Transverse colon (tissue), 4 donors: ENCODE results near the gene RACGAP1. TPM values are rescaled to one million over a fixed set of nuclear protein-coding genes. Genes with fewer than 3 reads are reported as not detected.
"Not testable (repeated sequence)": the region's sequence is repeated elsewhere in the genome, so short reads cannot be mapped to it uniquely, and the experiment has no call there.

ENCODE experiments used
- DNase-seq: peaks from one replicate; pipeline ENCODE4 v3.0.0-alpha.2; 2019
- H3K27ac ChIP-seq, 4 donors: fragments of 200-600 bp; sonication (generic); 2 replicates each; pipeline ENCODE4 v1.5.1; 2016 to 2018; ENCODE audit warnings: inconsistent platforms in 4 of 4
- H3K27me3 ChIP-seq: fragments of 200-600 bp; sonication (generic); 2 replicates; pipeline ENCODE4 v1.5.1; 2017; ENCODE audit warnings: inconsistent platforms
- H3K36me3 ChIP-seq, 4 donors: fragments of 200-600 bp; sonication (generic); 2 replicates each; pipeline ENCODE4 v1.5.1; 2017 to 2019; ENCODE audit warnings: inconsistent platforms in 4 of 4
- H3K4me1 ChIP-seq, 4 donors: fragments of 200-600 bp; sonication (generic); 2 replicates each; pipeline ENCODE4 v1.5.1; 2017 to 2020; ENCODE audit warnings: inconsistent platforms in 4 of 4
- H3K4me3 ChIP-seq, 4 donors: fragments of 200-600 bp; sonication (generic); 1 replicate in 1 of 4; 2 replicates in 3 of 4; pipeline versions ENCODE4 v1.5.1 to v1.6.1; 2017 to 2019; ENCODE audit warnings: inconsistent platforms in 4 of 4
- H3K9me3 ChIP-seq, 2 donors: fragments of 200-600 bp; sonication (generic); 2 replicates each; pipeline ENCODE4 v1.5.1; 2017 to 2019; ENCODE audit warnings: inconsistent platforms in 2 of 2
- CTCF ChIP-seq, 5 experiments: fragments of 200-600 bp in 3 of 5; fragments of 450-650 bp in 2 of 5; sonication (generic) in 3 of 5; IDR thresholded peaks; 1 replicate in 2 of 5; 2 replicates in 3 of 5; pipeline ENCODE4 v1.5.1; 2016 to 2017; ENCODE audit warnings: antibody characterized with exemption in 5 of 5, inconsistent platforms in 3 of 5, mild to moderate bottlenecking in 2 of 5, moderate library complexity in 1 of 5
- EP300 ChIP-seq: sonication (generic); formaldehyde crosslinking; IDR thresholded peaks from one replicate; pipeline ENCODE4 v1.6.1; 2017; ENCODE audit warnings: antibody characterized with exemption, low read depth
- POLR2A ChIP-seq: fragments of 450-650 bp; IDR thresholded peaks from one replicate; pipeline ENCODE4 v1.6.1; 2016; ENCODE audit warnings: antibody characterized with exemption, mild to moderate bottlenecking, moderate library complexity
- POLR2AphosphoS5 ChIP-seq, 3 donors: sonication (generic); formaldehyde crosslinking; IDR thresholded peaks; one replicate each; pipeline ENCODE4 v1.6.1; 2016; ENCODE audit warnings: antibody characterized with exemption in 3 of 3
- WGBS, 2 donors: methylation state at CpG; one replicate each; pipeline ENCODE4 v1.1.5; 2018; ENCODE audit warnings: low coverage in 1 of 2; 5-methylcytosine and 5-hydroxymethylcytosine counted together
- in situ Hi-C, 4 donors: fragments of 200-750 bp; cut with MboI; loops; one replicate each; pipeline versions ENCODE4 v1.15.0 to v1.15.1; 2017; ENCODE audit warnings: low sequenced_read_pairs in 3 of 4, low pct_ligation_motif_present in 1 of 4, low pct_unique_long_range_greater_than_20kb in 1 of 4
- intact Hi-C: fragments of 100-400 bp; cut with DNase I; formaldehyde crosslinking; loops from one replicate; pipeline ENCODE4 v1.15.1; 2023; ENCODE audit warnings: low total_unique reads
- total RNA-seq, 4 donors: library from RNA; depleted of rRNA; stranded (reverse); fragments of >200 nt; gene quantifications; one replicate each; pipeline ENCODE4 v1.1.0, GENCODE V29; 2016

Gene RACGAP1
- total RNA-seq, 4 donors from 2014 or later: 5.0 to 13.4 (median 9.3) TPM

GRCh38 chr12:50003595-50003994, 21.7 kb downstream of the RACGAP1 start:
- WGBS, 2 donors: 56 to 77% methylated on average over 2 of the region's 2 CpGs
- Histone ChIP-seq H3K27me3 (no peaks in the 10 kb centered on the region), H3K36me3 (peaks cover 0 to 22% (median under 1%) of the 10 kb centered on the region in 4 donors), H3K4me3 (no peak overlapping the region), H3K27ac (peak overlapping the region in 2 of 4 donors; percentile 61 to 73), H3K4me1 (peaks cover 3 to 21% (median 11%) of the 10 kb centered on the region in 4 donors), H3K9me3 (no peaks in the 10 kb centered on the region)
- no peak for TF ChIP-seq POLR2A
- TF ChIP-seq CTCF (IDR thresholded peaks at IDR 0.05): no peak
- no peak for TF ChIP-seq POLR2AphosphoS5 (IDR thresholded peaks at IDR 0.05)
- intact Hi-C loops (no loop called here), in situ Hi-C loops (no loop called here)
- DNase-seq: no peak

- TF ChIP-seq EP300: no peak
- TF ChIP-seq POLR2AphosphoS5 (IDR thresholded peaks at IDR 0.05): no peak
- no peak for TF ChIP-seq POLR2A
- no peak for TF ChIP-seq CTCF (IDR thresholded peaks at IDR 0.05)
- in situ Hi-C loops: no loop called here
- intact Hi-C loops: no loop called here
- no peaks in the 10 kb centered on the region for H3K4me1 ChIP-seq
- no peaks in the 10 kb centered on the region for H3K27me3 ChIP-seq
- no peak overlapping the region for H3K4me3 ChIP-seq
- H3K27ac ChIP-seq: no peak overlapping the region
- H3K9me3 ChIP-seq: no peaks in the 10 kb centered on the region
- WGBS, 2 donors: 80 to 95% methylated on average over 1 to 2 of the region's 2 CpGs
- peaks cover 0 to 39% (median 9%) of the 10 kb centered on the region in 4 donors for H3K36me3 ChIP-seq
- DNase-seq: no peak
Observed at GRCh38 chr12:49998453-49998852, 26.8 kb downstream of the RACGAP1 start.

- WGBS, 2 donors: 77 to 85% methylated on average over 4 of the region's 4 CpGs
- TF ChIP-seq POLR2A (no peak), CTCF (IDR thresholded peaks at IDR 0.05) (no peak), POLR2AphosphoS5 (IDR thresholded peaks at IDR 0.05) (no peak), EP300 (no peak)
- H3K36me3 ChIP-seq: peaks cover 0 to 31% (median 5%) of the 10 kb centered on the region in 4 donors
- peak overlapping the region in 1 of 4 donors; percentile 13 for H3K27ac ChIP-seq
- no peak overlapping the region for H3K4me3 ChIP-seq
- no peaks in the 10 kb centered on the region for H3K27me3 ChIP-seq
- H3K4me1 ChIP-seq: peaks cover 0 to 11% (median 0%) of the 10 kb centered on the region in 4 donors
- no peaks in the 10 kb centered on the region for H3K9me3 ChIP-seq
- intact Hi-C loops (no loop called here), in situ Hi-C loops (no loop called here)
- DNase-seq: no peak
Observed at GRCh38 chr12:49990273-49990672, 35.0 kb downstream of the RACGAP1 start.

- H3K27ac ChIP-seq, H3K4me3 ChIP-seq, intact Hi-C loops, DNase-seq, H3K9me3 ChIP-seq, in situ Hi-C loops, H3K27me3 ChIP-seq: not testable (repeated sequence)
- WGBS, 2 donors: 96 to 100% methylated on average over 1 to 2 of the region's 2 CpGs
- Histone ChIP-seq H3K4me1 (peaks cover 0 to 15% (median under 1%) of the 10 kb centered on the region in 4 donors), H3K36me3 (peaks cover 0 to 31% (median 5%) of the 10 kb centered on the region in 4 donors)
Observed at GRCh38 chr12:49989400-49989799, 35.9 kb downstream of the RACGAP1 start.
